ENCODE results near the gene BHLHA15. TPM values are rescaled to one million over a fixed set of nuclear protein-coding genes. Genes with fewer than 3 reads are reported as not detected.

BHLHA15 gene
- under 1 TPM in 1 of 2 donors, not detected in 1; 0.33 TPM for total RNA-seq

DNA sequence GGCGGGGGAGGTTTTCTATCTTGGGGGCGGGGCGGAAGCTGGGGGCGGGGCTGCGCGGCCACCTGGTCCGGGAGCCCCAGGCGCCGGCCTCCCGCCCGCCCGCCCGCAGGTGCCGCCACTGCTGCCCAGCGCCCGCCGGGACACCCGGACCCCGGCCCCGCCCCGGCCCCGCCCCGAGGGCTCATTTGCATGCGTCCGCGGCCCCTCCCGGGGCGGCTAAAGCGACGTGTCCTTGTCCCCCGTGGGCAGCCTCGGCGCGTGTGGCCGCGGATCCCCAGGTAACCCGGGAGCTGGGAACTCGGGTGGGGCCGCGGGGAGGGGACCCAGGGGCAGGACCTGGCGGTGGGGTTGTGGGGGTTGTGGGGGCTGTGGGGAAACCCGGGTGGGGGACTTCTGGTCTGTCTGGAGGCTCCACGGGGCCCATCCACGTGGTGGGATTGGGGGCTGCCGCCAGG lies at the start of gene BHLHA15:
TSS of gene BHLHA15 (plus strand) at position 219 of the 455 bp plus-strand sequence. CDS start 871 bp downstream, outside the sequence.

DNA sequence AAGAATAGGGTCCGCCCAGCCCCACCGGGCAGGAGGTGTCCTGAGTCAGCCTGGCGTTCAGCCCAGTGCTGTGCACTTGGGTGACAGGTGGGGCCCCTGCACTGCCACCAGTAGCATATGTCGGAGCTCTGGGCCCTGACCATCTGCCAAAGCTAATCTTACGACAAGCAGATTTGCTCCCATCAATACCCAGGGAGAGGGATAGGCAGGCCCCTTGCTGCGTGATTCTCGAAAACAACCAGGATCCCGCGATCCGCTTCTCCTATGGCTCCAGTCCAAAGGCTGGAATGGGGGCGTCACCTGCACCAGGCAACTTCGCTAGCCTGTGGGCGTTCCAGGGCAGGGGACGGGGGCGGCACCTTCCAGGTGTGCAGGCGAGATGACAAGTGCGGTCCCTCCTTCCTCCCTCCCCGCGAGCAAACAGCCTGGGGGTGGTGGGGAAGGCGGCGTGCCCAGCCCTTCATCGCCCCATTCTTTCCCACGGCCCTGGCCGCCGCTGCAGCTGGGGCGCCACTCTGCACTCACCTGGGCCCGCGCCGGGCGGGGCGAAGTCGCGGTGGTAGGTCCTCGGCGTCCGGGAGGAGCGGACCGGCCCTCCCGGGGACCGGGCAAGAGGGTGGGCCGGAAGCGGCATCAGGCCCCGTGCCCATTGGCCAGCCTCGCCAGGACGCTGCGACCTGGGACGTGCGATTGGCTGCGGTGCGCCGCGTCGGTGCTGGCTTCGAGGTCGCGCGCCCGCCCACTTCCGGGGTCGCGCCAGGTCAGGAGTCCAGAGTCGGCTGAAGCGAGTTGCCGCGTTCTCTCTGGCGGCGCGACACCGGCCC lies 40.6 kb downstream of the BHLHA15 start, which contains the start of gene TECPR1:
TSS of gene TECPR1 (minus strand) at position 632 of the 824 bp plus-strand sequence. CDS start 6,086 bp downstream, outside the sequence.

Other genes with a start within 250 kb of the BHLHA15 start
- gene OCM2, start 221.2 kb upstream of the BHLHA15 start, total RNA-seq = not detected
- gene LMTK2, start 104.6 kb upstream of the BHLHA15 start, total RNA-seq = 1 to 10 TPM; 8.7 to 10.0 TPM
- 10 to 100 TPM; 15.3 to 24.8 TPM for gene TECPR1, start 40.8 kb downstream of the BHLHA15 start, total RNA-seq
- gene BRI3, start 70.2 kb downstream of the BHLHA15 start, total RNA-seq = 10 to 100 TPM; 50.9 to 92.2 TPM
- 10 to 100 TPM; 11.0 to 14.8 TPM for gene BAIAP2L1, start 189.7 kb downstream of the BHLHA15 start, total RNA-seq

All from melanocyte of skin (primary cell).